A549 treated with GW870086 at 1 μM for 4 hours (cell line): ENCODE results near the gene SRPK2. TPM values are rescaled to one million over a fixed set of nuclear protein-coding genes. Genes with fewer than 3 reads are reported as not detected.

ENCODE experiments used
- total RNA-seq: library from RNA; stranded (reverse); fragments of 200-300 nt; extraction: Qiagen RNA extraction; gene quantifications from 5 replicates; pipeline ENCODE4 v1.2.3, GENCODE V29; 2022; ENCODE audit warnings: low read depth

The SRPK2 gene
- 27.9 to 37.6 TPM (median 35.0 TPM) in 5 replicates for total RNA-seq

DNA sequence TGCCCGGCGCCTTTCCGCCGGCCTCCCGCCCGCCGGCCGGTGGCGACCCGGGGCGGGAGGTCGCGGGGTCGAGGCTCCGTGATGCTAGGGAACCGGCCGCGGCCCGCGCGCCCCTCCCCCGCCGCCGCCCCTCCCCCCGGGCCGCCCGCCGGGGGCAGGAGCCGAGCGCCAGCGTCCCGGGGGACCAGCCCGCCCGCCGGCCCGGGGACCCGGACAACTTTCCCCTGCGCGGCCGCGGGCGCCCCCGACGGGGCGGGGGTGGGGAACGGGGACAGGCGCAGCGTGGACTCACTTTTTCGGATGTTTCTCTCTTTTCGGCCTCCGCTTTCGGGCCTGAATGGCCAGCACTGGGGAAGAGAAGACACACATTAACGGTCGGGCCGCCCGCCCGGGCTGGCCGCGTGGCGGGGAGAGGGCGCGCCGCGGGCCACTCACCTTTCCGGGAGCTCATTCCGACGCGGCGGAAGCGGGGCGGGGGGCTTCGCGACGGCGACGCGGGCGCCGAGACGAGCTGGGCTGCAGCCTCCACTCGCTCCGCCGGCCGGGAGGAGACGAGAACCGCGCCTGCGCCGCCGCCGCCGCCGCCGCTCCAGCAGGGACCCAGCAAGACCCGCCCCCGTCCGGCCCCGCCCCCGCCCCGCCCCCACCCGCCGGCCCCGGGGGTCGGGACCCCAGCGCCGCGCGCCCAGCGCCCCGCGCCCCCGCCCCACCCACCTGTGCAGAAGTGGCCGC lies at the start of gene SRPK2:
Gene SRPK2 (minus strand): TSS at position 566 of the 732 bp plus-strand sequence.

Other genes starting within 250 kb of the SRPK2 start
- 24.1 to 29.5 TPM (median 26.8 TPM) in 5 replicates for gene PUS7, start 133.3 kb upstream of the SRPK2 start, total RNA-seq
- gene RINT1, start 143.3 kb upstream of the SRPK2 start, total RNA-seq, result 13.6 to 18.8 TPM (median 16.3 TPM) in 5 replicates
- 2.2 to 3.1 TPM (median 3.0 TPM) in 5 replicates for gene EFCAB10, start 192.6 kb upstream of the SRPK2 start, total RNA-seq